Spleen (tissue), 11 donors: Measurements from ENCODE around the gene STX4. TPM values are rescaled to one million over a fixed set of nuclear protein-coding genes. Genes with fewer than 3 reads are reported as not detected.
A peak's percentile ranks its signal among the peaks of the same experiment; 100 is the strongest.

Source experiments
- DNase-seq: peaks from one replicate; pipeline ENCODE4 v3.0.0-alpha.2; 2020
- H3K27ac ChIP-seq, 8 donors: fragments of 200-600 bp; sonication (generic) in 7 of 8; 1 replicate in 4 of 8; 2 replicates in 4 of 8; pipeline versions ENCODE4 v1.5.0 to v1.8.0; 2016 to 2021; ENCODE audit warnings: inconsistent platforms in 4 of 8, mild to moderate bottlenecking in 4 of 8, moderate library complexity in 1 of 8
- H3K27me3 ChIP-seq, 7 donors: fragments of 200-600 bp; sonication (generic) in 6 of 7; replicated peaks in 1 of 7; 1 replicate in 4 of 7; 2 replicates in 3 of 7; pipeline versions ENCODE4 v1.5.0 to v1.8.0; 2016 to 2021; ENCODE audit warnings: inconsistent platforms in 3 of 7, mild to moderate bottlenecking in 1 of 7
- H3K36me3 ChIP-seq, 6 donors: fragments of 200-600 bp; sonication (generic) in 5 of 6; 1 replicate in 4 of 6; 2 replicates in 2 of 6; pipeline versions ENCODE4 v1.5.0 to v1.8.0; 2016 to 2021; ENCODE audit warnings: inconsistent platforms in 2 of 6
- H3K4me1 ChIP-seq, 6 donors: fragments of 200-600 bp; sonication (generic) in 5 of 6; 1 replicate in 3 of 6; 2 replicates in 3 of 6; pipeline versions ENCODE4 v1.5.0 to v1.8.0; 2016 to 2021; ENCODE audit warnings: inconsistent platforms in 3 of 6
- H3K4me3 ChIP-seq, 8 donors: fragments of 200-600 bp; sonication (generic) in 7 of 8; 1 replicate in 4 of 8; 2 replicates in 4 of 8; pipeline versions ENCODE4 v1.5.0 to v1.8.0; 2016 to 2021; ENCODE audit warnings: inconsistent platforms in 4 of 8, mild to moderate bottlenecking in 4 of 8, moderate library complexity in 2 of 8
- H3K9me3 ChIP-seq, 8 donors: fragments of 200-600 bp; sonication (generic) in 7 of 8; 1 replicate in 4 of 8; 2 replicates in 4 of 8; pipeline versions ENCODE4 v1.5.0 to v1.8.0; 2016 to 2021; ENCODE audit warnings: inconsistent platforms in 4 of 8
- POLR2A ChIP-seq, 3 donors: fragments of 450-650 bp; IDR thresholded peaks; one replicate each; pipeline ENCODE4 v1.5.1; 2017; ENCODE audit warnings: antibody characterized with exemption in 3 of 3, mild to moderate bottlenecking in 1 of 3
- POLR2AphosphoS5 ChIP-seq, 3 donors: sonication (generic); formaldehyde crosslinking; IDR thresholded peaks; one replicate each; pipeline ENCODE4 v1.5.1; 2017; ENCODE audit warnings: antibody characterized with exemption in 3 of 3
- WGBS, 5 donors: extraction: QIAGEN DNeasy Blood & Tissue Kit in 3 of 5; methylation state at CpG; one replicate each; pipeline versions ENCODE4 v1.1.5 to v1.1.7; 2013 to 2018; 5-methylcytosine and 5-hydroxymethylcytosine counted together
- intact Hi-C: fragments of 100-400 bp; cut with DNase I; formaldehyde crosslinking; loops from one replicate; pipeline ENCODE4 v1.15.0; 2023; ENCODE audit warnings: low total_unique reads
- polyA plus RNA-seq, 3 donors: library from polyadenylated mRNA; stranded (reverse); fragments of 200-250 nt; gene quantifications; one replicate each; pipeline ENCODE4 v1.2.1, GENCODE V29; 2013
- total RNA-seq, 7 donors: library from RNA; depleted of rRNA in 3 of 7; stranded (reverse); fragments of >200 nt in 3 of 7; fragmentation: NEBNext Ultra II Directional in 4 of 7; extraction: Animal tissue kit (Norgen Biotek cat#: 25700) in 4 of 7; gene quantifications; one replicate each; pipeline versions ENCODE4 v1.1.0 to v1.2.1, GENCODE V29; 2016 to 2021
- TF ChIP-seq, protein P1 (sequence below), 11 experiments: fragments of 200-600 bp in 7 of 11; fragments of 450-650 bp in 4 of 11; sonication (generic) in 4 of 11; IDR thresholded peaks in 8 of 11; conservative IDR thresholded peaks in 3 of 11; 1 replicate in 7 of 11; 2 replicates in 4 of 11; pipeline versions ENCODE4 v1.4.0 to v1.8.0; 2016 to 2021; ENCODE audit warnings: antibody characterized with exemption in 11 of 11, inconsistent platforms in 4 of 11, mild to moderate bottlenecking in 1 of 11
- donor health status: healthy with polysubstance abuse.
- donor health status: DM: no; HTN: no; CAD: no; lungs with moderate emphysema.
- donor health status: DM: no; HTN: no; CAD: no.
- donor health status: Bipolar disorder and iron deficiency.
- donor health status: healthy.
- donor health status: DM: no; HTN: no; CAD: no.
- donor health status: DM: yes; HTN: yes; CAD: no.

The STX4 gene
- total and polyA plus RNA-seq, 10 donors = 54.0 to 135 (median 86.9) TPM

- no peak overlapping the region for H3K27ac ChIP-seq
- no peaks in the 10 kb centered on the region for H3K27me3 ChIP-seq
- no peaks in the 10 kb centered on the region for H3K36me3 ChIP-seq
- TF ChIP-seq POLR2A (IDR thresholded peaks at IDR 0.05) = no peak
- TF ChIP-seq, protein P1, sequence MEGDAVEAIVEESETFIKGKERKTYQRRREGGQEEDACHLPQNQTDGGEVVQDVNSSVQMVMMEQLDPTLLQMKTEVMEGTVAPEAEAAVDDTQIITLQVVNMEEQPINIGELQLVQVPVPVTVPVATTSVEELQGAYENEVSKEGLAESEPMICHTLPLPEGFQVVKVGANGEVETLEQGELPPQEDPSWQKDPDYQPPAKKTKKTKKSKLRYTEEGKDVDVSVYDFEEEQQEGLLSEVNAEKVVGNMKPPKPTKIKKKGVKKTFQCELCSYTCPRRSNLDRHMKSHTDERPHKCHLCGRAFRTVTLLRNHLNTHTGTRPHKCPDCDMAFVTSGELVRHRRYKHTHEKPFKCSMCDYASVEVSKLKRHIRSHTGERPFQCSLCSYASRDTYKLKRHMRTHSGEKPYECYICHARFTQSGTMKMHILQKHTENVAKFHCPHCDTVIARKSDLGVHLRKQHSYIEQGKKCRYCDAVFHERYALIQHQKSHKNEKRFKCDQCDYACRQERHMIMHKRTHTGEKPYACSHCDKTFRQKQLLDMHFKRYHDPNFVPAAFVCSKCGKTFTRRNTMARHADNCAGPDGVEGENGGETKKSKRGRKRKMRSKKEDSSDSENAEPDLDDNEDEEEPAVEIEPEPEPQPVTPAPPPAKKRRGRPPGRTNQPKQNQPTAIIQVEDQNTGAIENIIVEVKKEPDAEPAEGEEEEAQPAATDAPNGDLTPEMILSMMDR (IDR thresholded peaks at IDR 0.05 in 8 of 11, conservative IDR thresholded peaks at IDR 0.05 in 3 of 11) = no peak
- TF ChIP-seq POLR2AphosphoS5 (IDR thresholded peaks at IDR 0.05) = no peak
- 54 to 86% (median 74%) methylated on average over 2 of the region's 2 CpGs for WGBS, 5 donors
- peaks cover 0 to 7% (median 0%) of the 10 kb centered on the region in 6 donors for H3K4me1 ChIP-seq
- DNase-seq = no peak
- H3K9me3 ChIP-seq = no peaks in the 10 kb centered on the region
- H3K4me3 ChIP-seq = no peak overlapping the region
- intact Hi-C loops = no loop called here
Measured at GRCh38 chr16:31052114-31052513, 18.8 kb downstream of the STX4 start.

DNA sequence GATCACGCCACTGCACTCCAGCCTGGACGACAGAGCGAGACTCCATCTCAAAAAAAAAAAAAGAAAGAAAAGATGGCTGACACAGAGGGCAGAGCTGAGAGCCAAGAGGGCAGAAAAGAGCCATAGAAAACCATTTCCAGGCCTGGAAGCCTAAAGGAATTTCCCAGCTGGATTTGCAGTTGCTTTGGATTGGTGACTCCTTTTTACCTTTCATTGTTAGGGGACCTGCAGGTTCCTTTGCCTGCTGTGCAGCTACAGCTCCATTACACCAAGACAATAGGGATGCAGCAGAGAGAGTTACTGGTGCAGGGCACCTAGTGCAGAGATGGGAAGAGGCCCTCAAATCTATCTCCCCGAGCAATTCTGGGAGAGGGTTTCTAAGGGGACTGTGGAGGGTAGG lies 22.3 kb downstream of the STX4 start:
- intact Hi-C loops = no loop called here
- DNase-seq = no peak

DNA sequence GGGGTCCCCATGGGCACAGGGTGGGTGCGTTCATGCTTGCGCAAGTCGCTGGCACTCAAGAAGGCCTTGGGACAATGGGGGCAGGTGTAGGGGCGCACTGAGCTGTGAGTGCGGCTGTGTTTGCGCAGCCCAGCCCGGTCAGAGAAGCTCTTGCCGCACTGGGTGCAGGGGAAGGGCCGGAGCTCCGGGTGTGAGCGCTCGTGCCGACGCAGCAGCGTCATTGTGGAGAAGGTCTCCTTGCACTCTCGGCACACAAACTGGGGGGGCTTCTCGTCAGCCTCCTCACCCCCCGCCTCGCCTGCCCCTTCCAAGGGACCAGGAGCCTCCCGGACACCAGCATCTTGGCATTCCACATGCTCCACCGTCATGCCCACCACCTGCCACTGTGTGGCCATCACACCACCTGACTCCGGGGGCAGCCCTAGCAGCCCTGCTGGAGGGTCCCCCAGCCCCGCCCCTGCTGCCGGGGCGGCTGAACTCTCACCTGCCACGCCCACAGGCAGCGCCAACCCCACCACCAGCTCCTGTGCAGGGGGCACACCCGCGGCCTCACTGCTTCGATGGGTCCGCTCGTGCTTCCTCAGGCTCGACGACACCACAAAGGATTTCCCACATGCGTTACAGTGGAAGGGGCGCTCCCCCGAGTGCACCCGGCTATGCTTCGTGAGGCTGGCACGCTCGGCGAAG lies 27.9 kb downstream of the STX4 start:
- Histone ChIP-seq H3K9me3 (no peaks in the 10 kb centered on the region), H3K27me3 (no peaks in the 10 kb centered on the region), H3K36me3 (peaks cover 0 to 66% (median 29%) of the 10 kb centered on the region in 6 donors), H3K27ac (no peak overlapping the region), H3K4me1 (peaks cover 0 to 46% (median 23%) of the 10 kb centered on the region in 6 donors), H3K4me3 (no peak overlapping the region)
- intact Hi-C loops = no loop called here
- 85 to 97% (median 95%) methylated on average over 4 to 42 of the region's 42 CpGs for WGBS, 5 donors
- DNase-seq = no peak
- TF ChIP-seq, protein P1 (IDR thresholded peaks at IDR 0.05 in 8 of 11, conservative IDR thresholded peaks at IDR 0.05 in 3 of 11) = no peak
- TF ChIP-seq POLR2AphosphoS5 (IDR thresholded peaks at IDR 0.05) (no peak), POLR2A (IDR thresholded peaks at IDR 0.05) (no peak)

More for the DNA sequence above, 22.3 kb downstream of the STX4 start:
- H3K9me3 ChIP-seq = no peaks in the 10 kb centered on the region
- H3K36me3 ChIP-seq = peaks cover 0 to 29% (median 3%) of the 10 kb centered on the region in 6 donors
- WGBS, 5 donors = 76 to 89% (median 85%) methylated on average over 4 of the region's 4 CpGs
- H3K27ac ChIP-seq = no peak overlapping the region
- no peak overlapping the region for H3K4me3 ChIP-seq
- H3K4me1 ChIP-seq = no peaks in the 10 kb centered on the region
- H3K27me3 ChIP-seq = no peaks in the 10 kb centered on the region
- TF ChIP-seq, protein P1 (IDR thresholded peaks at IDR 0.05 in 8 of 11, conservative IDR thresholded peaks at IDR 0.05 in 3 of 11) = no peak
- TF ChIP-seq POLR2A (IDR thresholded peaks at IDR 0.05) (no peak), POLR2AphosphoS5 (IDR thresholded peaks at IDR 0.05) (no peak)

DNA sequence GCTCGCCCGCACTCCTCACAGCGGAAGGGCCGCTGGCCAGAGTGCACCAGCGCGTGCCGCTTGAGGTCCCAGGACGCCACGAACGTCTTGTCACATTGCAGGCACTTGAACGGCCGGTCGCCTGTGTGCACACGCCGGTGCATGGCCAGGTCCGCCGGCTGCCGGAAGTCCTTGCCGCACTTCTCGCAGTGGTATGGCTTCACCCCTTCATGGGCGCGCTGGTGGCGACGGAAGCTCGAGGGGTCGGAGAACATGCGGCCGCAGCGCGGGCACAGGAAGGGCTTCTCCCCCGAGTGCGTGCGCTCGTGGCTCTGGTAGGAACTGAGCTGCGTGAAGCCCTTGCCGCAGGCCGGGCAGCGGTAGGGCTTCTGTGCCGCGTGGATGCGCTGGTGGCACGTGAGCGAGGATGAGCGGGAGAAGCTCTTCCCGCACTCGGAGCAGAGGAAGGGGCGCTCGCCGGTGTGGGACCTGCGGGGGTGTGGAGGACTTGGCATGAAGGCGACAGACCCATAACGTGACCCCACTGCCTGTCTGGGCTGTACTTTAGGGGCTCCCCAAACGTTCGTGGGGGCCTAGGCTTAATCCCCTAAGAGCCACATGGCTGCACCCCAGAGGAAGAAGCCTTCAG lies 28.6 kb downstream of the STX4 start:
- TF ChIP-seq, protein P1 (IDR thresholded peaks at IDR 0.05 in 8 of 11, conservative IDR thresholded peaks at IDR 0.05 in 3 of 11) = no peak
- TF ChIP-seq POLR2AphosphoS5 (IDR thresholded peaks at IDR 0.05) (peak in 2 of 3 donors; percentile 17 to 37), POLR2A (IDR thresholded peaks at IDR 0.05) (no peak)
- Histone ChIP-seq H3K27me3 (no peaks in the 10 kb centered on the region), H3K9me3 (no peaks in the 10 kb centered on the region), H3K4me1 (peaks cover 0 to 53% (median 23%) of the 10 kb centered on the region in 6 donors), H3K4me3 (no peak overlapping the region), H3K27ac (no peak overlapping the region), H3K36me3 (peaks cover 0 to 66% (median 29%) of the 10 kb centered on the region in 6 donors)
- intact Hi-C loops = no loop called here
- no peak for DNase-seq
- 95 to 98% (median 97%) methylated on average over 47 to 54 of the region's 54 CpGs for WGBS, 5 donors
